ENCODE measurements around the gene CA12.

CA12 gene

GRCh38 chr15:63372753-63373152, 8.9 kb downstream of the CA12 start:
- ATAC-seq (no peak), DNase-seq (ENCODE audit: low spot score in 2 of 2) (no peak)
- no peaks in the 10 kb centered on the region for H3K9me3 Mint-ChIP-seq
- peaks cover 47% of the 10 kb centered on the region for H3K4me1 Mint-ChIP-seq
- no peaks in the 10 kb centered on the region for H3K36me3 Mint-ChIP-seq
- peak overlapping the region; percentile 73 for H3K27ac Mint-ChIP-seq
- H3K4me3 Mint-ChIP-seq = no peak overlapping the region

GRCh38 chr15:63372018-63372705, 9.5 kb downstream of the CA12 start:
- Mint-ChIP-seq H3K36me3 (no peaks in the 10 kb centered on the region), H3K27ac (peak overlapping the region; percentile 73), H3K4me3 (peak overlapping the region; percentile 38), H3K4me1 (peaks cover 47% of the 10 kb centered on the region), H3K9me3 (no peaks in the 10 kb centered on the region)
- ATAC-seq (peak; percentile 82), DNase-seq (ENCODE audit: low spot score in 2 of 2) (no peak)

- DNase-seq (ENCODE audit: low spot score in 2 of 2) (no peak), ATAC-seq (peak; percentile 51)
- Mint-ChIP-seq H3K4me1 (peaks cover 43% of the 10 kb centered on the region), H3K9me3 (no peaks in the 10 kb centered on the region), H3K36me3 (no peaks in the 10 kb centered on the region), H3K4me3 (peak overlapping the region; percentile 38), H3K27ac (peak overlapping the region; percentile 73)
Measured at GRCh38 chr15:63371297-63371918, 10.2 kb downstream of the CA12 start.

GRCh38 chr15:63370764-63371163, 10.9 kb downstream of the CA12 start:
- Mint-ChIP-seq H3K36me3 (no peaks in the 10 kb centered on the region), H3K9me3 (no peaks in the 10 kb centered on the region), H3K4me1 (peaks cover 36% of the 10 kb centered on the region), H3K27ac (no peak overlapping the region), H3K4me3 (no peak overlapping the region)
- DNase-seq (ENCODE audit: low spot score in 2 of 2) = no peak
- no peak for ATAC-seq

- Mint-ChIP-seq H3K4me1 (peaks cover 29% of the 10 kb centered on the region), H3K9me3 (no peaks in the 10 kb centered on the region), H3K4me3 (no peak overlapping the region), H3K27ac (no peak overlapping the region), H3K36me3 (no peaks in the 10 kb centered on the region)
- no peak for DNase-seq (ENCODE audit: low spot score in 2 of 2)
- ATAC-seq = no peak
Measured at GRCh38 chr15:63369781-63370180, 11.9 kb downstream of the CA12 start.

- ATAC-seq (no peak), DNase-seq (ENCODE audit: low spot score in 2 of 2) (no peak)
- Mint-ChIP-seq H3K4me3 (no peak overlapping the region), H3K9me3 (no peaks in the 10 kb centered on the region), H3K36me3 (no peaks in the 10 kb centered on the region), H3K4me1 (peaks cover 27% of the 10 kb centered on the region), H3K27ac (no peak overlapping the region)
Measured at GRCh38 chr15:63369296-63369695, 12.3 kb downstream of the CA12 start.

- Mint-ChIP-seq H3K27ac (no peak overlapping the region), H3K9me3 (no peaks in the 10 kb centered on the region), H3K4me3 (no peak overlapping the region), H3K4me1 (peaks cover 20% of the 10 kb centered on the region), H3K36me3 (no peaks in the 10 kb centered on the region)
- DNase-seq (ENCODE audit: low spot score in 2 of 2) (no peak), ATAC-seq (no peak)
Measured at GRCh38 chr15:63368503-63368902, 13.1 kb downstream of the CA12 start.

- Mint-ChIP-seq H3K4me1 (peaks cover 20% of the 10 kb centered on the region), H3K4me3 (no peak overlapping the region), H3K36me3 (no peaks in the 10 kb centered on the region), H3K9me3 (no peaks in the 10 kb centered on the region), H3K27ac (no peak overlapping the region)
- no peak for DNase-seq (ENCODE audit: low spot score in 2 of 2)
- ATAC-seq = no peak
Measured at GRCh38 chr15:63367900-63368299, 13.7 kb downstream of the CA12 start.

- DNase-seq (ENCODE audit: low spot score in 2 of 2) (no peak), ATAC-seq (no peak)
- H3K4me1 Mint-ChIP-seq = peaks cover 15% of the 10 kb centered on the region
- H3K9me3 Mint-ChIP-seq = no peaks in the 10 kb centered on the region
- H3K27ac Mint-ChIP-seq = no peak overlapping the region
- no peak overlapping the region for H3K4me3 Mint-ChIP-seq
- no peaks in the 10 kb centered on the region for H3K36me3 Mint-ChIP-seq
Measured at GRCh38 chr15:63367390-63367789, 14.3 kb downstream of the CA12 start.

- Mint-ChIP-seq H3K4me1 (peaks cover 5% of the 10 kb centered on the region), H3K27ac (no peak overlapping the region), H3K4me3 (no peak overlapping the region), H3K36me3 (no peaks in the 10 kb centered on the region), H3K9me3 (no peaks in the 10 kb centered on the region)
- no peak for ATAC-seq
- DNase-seq (ENCODE audit: low spot score in 2 of 2) = no peak
Measured at GRCh38 chr15:63366451-63366850, 15.2 kb downstream of the CA12 start.

GRCh38 chr15:63365273-63365680, 16.4 kb downstream of the CA12 start:
- Mint-ChIP-seq H3K9me3 (no peaks in the 10 kb centered on the region), H3K36me3 (no peaks in the 10 kb centered on the region), H3K4me1 (peaks cover 5% of the 10 kb centered on the region), H3K27ac (peak overlapping the region; percentile 79), H3K4me3 (no peak overlapping the region)
- ATAC-seq = no peak
- no peak for DNase-seq (ENCODE audit: low spot score in 2 of 2)

- no peaks in the 10 kb centered on the region for H3K9me3 Mint-ChIP-seq
- DNase-seq (ENCODE audit: low spot score in 2 of 2) = no peak
- H3K27ac Mint-ChIP-seq = peak overlapping the region; percentile 79
- peaks cover 5% of the 10 kb centered on the region for H3K4me1 Mint-ChIP-seq
- H3K4me3 Mint-ChIP-seq = no peak overlapping the region
- H3K36me3 Mint-ChIP-seq = no peaks in the 10 kb centered on the region
- ATAC-seq = peak; percentile 34
Measured at GRCh38 chr15:63364399-63365272, 17.0 kb downstream of the CA12 start.

GRCh38 chr15:63363292-63363691, 18.4 kb downstream of the CA12 start:
- no peak for DNase-seq (ENCODE audit: low spot score in 2 of 2)
- Mint-ChIP-seq H3K4me1 (peaks cover 5% of the 10 kb centered on the region), H3K27ac (no peak overlapping the region), H3K4me3 (no peak overlapping the region), H3K9me3 (no peaks in the 10 kb centered on the region), H3K36me3 (no peaks in the 10 kb centered on the region)
- ATAC-seq = no peak

GRCh38 chr15:63362885-63363284, 18.8 kb downstream of the CA12 start:
- no peaks in the 10 kb centered on the region for H3K36me3 Mint-ChIP-seq
- no peak for ATAC-seq
- no peak overlapping the region for H3K27ac Mint-ChIP-seq
- no peak for DNase-seq (ENCODE audit: low spot score in 2 of 2)
- H3K4me3 Mint-ChIP-seq = no peak overlapping the region
- H3K9me3 Mint-ChIP-seq = no peaks in the 10 kb centered on the region
- peaks cover 5% of the 10 kb centered on the region for H3K4me1 Mint-ChIP-seq

GRCh38 chr15:63362196-63362595, 19.4 kb downstream of the CA12 start:
- no peak overlapping the region for H3K27ac Mint-ChIP-seq
- no peaks in the 10 kb centered on the region for H3K9me3 Mint-ChIP-seq
- H3K4me3 Mint-ChIP-seq = no peak overlapping the region
- H3K4me1 Mint-ChIP-seq = peaks cover 5% of the 10 kb centered on the region
- no peaks in the 10 kb centered on the region for H3K36me3 Mint-ChIP-seq
- no peak for ATAC-seq
- DNase-seq (ENCODE audit: low spot score in 2 of 2) = no peak

- peaks cover 5% of the 10 kb centered on the region for H3K4me1 Mint-ChIP-seq
- no peak for ATAC-seq
- H3K9me3 Mint-ChIP-seq = no peaks in the 10 kb centered on the region
- no peak overlapping the region for H3K4me3 Mint-ChIP-seq
- no peak overlapping the region for H3K27ac Mint-ChIP-seq
- DNase-seq (ENCODE audit: low spot score in 2 of 2) = no peak
- no peaks in the 10 kb centered on the region for H3K36me3 Mint-ChIP-seq
Measured at GRCh38 chr15:63360170-63360569, 21.5 kb downstream of the CA12 start.

Data from stimulated activated effector memory CD8-positive, alpha-beta T cell treated with anti-CD3 and anti-CD28 coated beads, Interleukin-12 subunit alpha, Interleukin-12 subunit beta, amount 100 ng/mL, for 72 hours (primary cell).